Stimulated activated CD4-positive, alpha-beta T cell treated with anti-CD3 and anti-CD28 coated beads, TNF-alpha, amount 100 ng/mL, for 1 hour (primary cell): ENCODE measurements around the gene PARD6G.
"Not testable (repeated sequence)": the region's sequence is repeated elsewhere in the genome, so short reads cannot be mapped to it uniquely, and the experiment has no call there.

ENCODE experiments used
- DNase-seq, 3 donors: peaks; one replicate each; pipeline ENCODE4 v3.0.0-alpha.2; 2020; ENCODE audit warnings: low read depth in 3 of 3, low spot score in 1 of 3

The PARD6G gene

GRCh38 chr18:80241919-80242777 lies 5.2 kb downstream of the PARD6G start:
- no peak for DNase-seq

DNA sequence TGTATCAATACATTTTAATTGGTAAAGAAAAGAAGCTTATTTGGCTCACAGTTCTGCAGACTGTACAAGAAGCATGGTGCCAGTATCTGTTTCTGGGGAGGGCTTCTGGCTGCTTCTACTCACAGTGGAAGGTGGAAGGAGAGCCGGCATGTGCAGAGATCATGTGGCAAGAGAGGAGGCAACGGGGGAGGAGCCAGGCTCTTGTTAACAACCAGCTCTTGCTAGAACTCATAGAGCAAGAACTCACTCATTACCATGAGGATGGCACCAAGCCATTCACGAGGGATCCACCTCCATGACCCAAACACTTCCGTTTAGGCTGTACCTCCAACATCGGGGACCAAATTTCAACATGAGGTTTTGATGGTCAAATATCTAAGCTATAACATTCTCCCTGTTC lies 7.5 kb downstream of the PARD6G start:
- no peak for DNase-seq

DNA sequence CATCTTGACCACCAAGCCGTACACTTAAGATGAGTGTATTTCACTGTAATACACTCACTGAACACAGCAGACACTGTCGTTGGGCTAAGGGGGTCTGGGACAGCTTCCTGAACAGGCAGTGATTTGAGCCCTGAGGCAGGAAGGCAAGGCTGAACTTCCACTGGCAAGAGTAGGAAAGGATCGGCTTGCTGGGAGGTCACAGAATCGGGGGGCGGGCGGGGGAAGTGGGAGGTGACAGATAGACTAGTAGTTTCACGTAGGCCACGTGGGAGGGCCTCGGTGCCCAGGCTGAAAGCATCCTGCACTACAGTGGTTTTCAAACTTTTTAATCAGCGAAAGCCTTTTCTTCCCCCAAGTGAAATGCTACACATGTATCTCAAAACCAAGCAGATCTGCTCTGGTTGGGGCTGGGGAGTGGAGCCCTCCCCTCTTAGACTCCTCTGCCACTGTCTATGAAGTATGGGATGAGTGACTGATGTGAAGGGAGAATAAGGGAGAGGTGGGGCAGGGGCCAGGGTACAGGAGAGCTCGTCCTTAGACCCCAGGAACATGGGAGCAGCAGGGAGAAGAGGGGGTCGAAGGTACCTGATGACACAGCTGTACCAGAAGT lies 8.6 kb downstream of the PARD6G start:
- DNase-seq = no peak

DNA sequence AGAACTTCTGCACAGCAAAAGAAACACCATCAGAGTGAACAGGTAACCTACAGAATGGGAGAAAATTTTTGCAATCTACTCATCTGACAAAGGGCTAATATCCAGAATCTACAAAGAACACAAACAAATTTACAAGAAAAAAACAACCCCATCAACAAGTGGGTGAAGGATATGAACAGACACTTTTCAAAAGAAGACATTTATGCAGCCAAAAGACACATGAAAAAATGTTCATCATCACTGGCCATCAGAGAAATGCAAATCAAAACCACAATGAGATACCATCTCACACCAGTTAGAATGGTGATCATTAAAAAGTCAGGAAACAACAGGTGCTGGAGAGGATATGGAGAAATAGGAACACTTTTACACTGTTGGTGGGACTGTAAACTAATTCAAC lies 9.8 kb downstream of the PARD6G start:
- DNase-seq = not testable (repeated sequence)

GRCh38 chr18:80234398-80234797 lies 12.9 kb downstream of the PARD6G start:
- no peak for DNase-seq

DNA sequence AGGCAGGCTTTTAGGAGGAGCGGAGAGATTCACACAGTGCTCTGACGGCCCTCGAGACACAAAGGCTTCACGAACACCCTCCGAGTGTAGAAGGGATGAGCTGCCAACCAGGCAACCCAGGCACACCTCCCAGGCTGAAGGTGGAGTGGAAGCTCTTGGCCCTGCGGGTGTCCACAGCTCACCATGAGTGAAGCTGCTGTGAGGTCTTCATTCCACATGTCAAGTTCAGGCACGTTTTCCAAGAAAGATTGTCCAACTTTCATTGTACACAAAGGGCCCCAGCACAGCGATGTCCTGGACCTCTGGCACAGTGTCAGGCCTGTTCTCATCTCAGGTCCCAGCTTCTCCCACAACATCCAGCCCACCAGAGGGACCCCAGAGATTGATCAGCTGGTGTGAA lies 13.4 kb downstream of the PARD6G start:
- DNase-seq = no peak

DNA sequence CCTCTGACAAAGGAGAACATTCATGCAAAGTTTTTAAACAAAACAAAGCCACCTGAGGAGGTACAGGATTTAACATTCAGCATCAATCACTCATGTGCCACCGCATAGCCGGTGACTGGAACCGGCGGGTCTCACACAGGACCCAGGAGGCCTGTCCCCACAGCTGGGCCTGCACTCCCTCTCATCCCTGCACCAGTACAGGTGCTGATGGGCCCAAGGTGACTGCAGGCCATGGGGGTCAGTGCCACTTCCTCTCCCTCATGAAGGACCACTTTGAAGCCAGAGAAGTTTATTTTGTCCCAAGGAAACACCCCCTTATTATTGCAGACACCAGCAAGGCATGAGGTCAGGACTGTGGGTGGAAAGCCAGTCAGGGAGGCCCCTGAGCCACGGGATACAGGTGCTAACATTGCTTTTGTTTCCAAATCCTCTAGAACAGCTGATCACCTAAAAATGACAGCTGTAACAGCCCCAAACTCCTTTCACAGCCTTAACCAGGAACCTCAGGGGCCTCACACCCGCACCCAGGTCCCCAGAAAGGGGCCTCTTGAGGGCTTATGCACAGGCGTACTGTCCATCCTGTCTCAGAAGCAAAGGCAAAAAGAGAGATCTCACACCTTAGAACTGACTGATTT lies 14.0 kb downstream of the PARD6G start:
- no peak for DNase-seq

DNA sequence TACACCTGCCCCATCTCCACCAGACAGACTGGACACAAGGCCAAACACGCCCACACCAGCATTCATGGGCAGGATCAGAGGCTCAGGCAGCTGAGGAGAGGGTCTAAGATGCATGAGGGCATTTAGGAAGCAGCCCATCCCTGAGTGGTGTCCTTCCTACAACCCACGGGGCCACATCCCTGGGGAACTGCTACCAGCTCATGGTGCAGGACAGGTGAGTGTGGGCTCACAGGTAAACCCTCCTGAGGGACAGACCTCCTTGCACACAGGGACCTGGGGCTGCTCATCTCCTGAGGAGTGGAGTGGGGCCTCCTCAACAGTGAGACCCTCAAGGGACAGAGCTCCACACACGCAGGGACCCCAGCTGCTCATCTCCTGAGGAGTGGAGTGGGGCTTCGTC lies 14.6 kb downstream of the PARD6G start:
- DNase-seq = no peak

DNA sequence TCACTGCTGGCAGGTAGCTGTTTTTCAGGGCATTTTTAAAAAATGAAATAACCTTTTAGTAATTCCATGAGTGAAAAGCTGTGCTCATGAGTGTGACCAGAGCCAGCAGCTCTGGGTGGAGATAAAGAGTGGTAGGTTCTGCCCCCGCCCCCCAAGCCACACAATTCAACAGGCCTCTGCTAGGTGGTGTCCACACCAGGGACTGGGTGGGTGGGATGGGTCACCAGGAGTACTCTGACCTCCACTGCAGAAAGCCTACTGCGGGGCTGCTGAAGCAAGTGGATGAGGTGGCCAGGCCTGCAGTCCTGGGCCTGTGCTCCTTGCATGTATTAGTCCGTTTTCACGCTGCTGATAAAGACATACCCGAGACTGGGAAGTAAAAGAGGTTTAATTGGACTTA lies 15.3 kb downstream of the PARD6G start:
- DNase-seq = no peak

DNA sequence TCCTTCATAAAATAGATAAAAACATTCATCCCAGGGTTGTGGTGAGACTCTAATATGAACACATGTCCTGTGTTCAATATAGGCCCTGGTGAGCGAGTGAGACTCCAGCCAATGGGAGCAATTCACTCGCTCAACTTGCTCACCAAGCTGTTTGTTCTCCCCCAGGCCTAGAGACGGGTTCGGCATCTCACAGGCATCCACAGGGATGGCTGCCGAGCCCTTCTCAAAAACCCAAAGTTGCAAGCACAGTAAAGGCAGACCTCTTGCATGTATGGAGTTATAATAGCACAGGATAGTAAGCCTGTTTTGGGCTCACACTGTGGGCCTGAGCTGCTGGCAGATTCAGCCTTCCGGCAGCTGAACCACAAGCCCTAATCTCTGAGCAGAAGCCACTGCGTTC lies 15.7 kb downstream of the PARD6G start:
- no peak for DNase-seq

GRCh38 chr18:80231151-80231550 lies 16.2 kb downstream of the PARD6G start:
- DNase-seq = no peak

- DNase-seq = no peak
Observed at GRCh38 chr18:80229766-80230745, 17.3 kb downstream of the PARD6G start.

GRCh38 chr18:80229363-80229762 lies 18.0 kb downstream of the PARD6G start:
- no peak for DNase-seq

GRCh38 chr18:80228051-80228848 lies 19.1 kb downstream of the PARD6G start:
- DNase-seq = no peak

DNA sequence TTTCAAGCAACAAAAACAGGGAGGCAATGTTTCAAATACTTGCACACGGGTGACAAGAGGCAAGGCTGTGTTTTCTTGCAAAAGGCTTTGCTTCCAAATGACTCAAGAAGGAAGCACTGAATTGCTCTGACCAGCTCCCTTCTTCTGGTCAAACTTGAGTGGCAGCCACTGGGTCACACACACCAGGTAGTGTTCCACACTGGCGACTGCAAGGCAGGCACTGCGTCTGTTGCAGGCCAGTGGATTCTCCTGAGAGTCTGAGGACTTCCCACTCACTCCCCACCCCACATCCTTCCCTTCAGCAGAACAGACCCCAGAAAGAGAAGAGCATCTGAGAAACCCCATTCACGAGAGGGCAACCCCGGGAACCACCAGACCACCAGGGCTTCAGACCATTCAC lies 19.8 kb downstream of the PARD6G start:
- no peak for DNase-seq

DNA sequence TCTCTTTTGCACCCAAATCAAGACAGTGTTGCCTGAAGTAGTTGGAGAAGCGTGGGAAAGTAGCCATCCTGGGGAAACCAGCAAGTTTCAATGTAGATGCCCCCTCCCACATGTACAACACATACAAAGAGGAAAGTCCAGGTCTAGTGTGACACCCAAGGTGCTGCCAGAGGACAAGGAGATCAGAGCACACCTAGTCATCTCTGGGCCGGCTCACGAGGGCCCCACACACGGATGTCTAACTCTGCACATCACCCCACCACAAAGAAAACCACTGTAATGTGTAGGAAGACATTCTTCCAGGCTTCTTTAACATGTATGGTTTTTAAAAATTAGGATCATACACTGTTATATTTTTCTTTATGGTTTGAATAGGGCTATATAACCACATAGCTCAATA lies 21.6 kb downstream of the PARD6G start:
- no peak for DNase-seq

GRCh38 chr18:80223581-80224148 lies 23.6 kb downstream of the PARD6G start:
- no peak for DNase-seq

GRCh38 chr18:80219488-80219887 lies 27.8 kb downstream of the PARD6G start:
- not testable (repeated sequence) for DNase-seq

DNA sequence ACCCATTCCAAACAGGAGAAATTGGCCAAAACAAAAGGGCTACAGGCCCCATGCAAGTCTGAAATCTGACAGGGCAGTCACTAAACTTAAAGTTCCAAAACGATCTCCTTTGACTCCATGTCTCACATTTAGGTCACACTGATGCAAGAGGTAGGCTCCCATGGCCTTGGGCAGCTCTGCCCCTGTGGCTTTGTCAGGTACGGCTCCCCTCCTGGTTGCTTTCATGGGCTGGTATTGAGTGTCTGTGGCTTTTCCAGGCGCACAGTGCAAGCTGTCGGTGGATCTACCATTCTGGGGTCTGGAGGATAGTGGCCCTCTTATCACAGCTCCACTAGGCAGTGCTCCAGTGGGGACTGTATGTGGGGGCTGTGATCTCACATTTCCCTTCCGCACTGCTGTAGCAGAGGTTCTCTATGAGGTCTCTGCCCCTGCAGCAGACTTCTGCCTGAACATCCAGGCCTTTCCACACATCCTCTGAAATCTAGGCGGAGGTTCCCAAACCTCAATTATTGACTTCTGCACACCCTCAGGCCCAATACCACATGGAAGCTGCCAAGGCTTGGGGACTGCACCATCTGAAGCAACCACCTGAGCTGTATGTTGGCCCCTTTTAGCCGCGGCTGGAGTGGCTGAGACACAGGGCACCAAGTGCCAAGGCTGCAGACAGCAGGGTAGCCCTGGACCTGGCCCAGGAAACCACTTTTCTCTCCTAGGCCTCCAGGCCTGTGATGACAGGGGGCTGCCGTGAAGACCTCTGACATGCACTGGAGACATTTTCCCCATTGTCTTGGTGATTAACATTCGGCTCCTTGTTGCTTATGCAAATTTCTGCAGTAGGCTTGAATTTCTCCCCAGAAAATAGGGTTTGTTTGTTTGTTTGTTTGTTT lies 28.7 kb downstream of the PARD6G start:
- DNase-seq = no peak
